GM23338 (cell line): ENCODE results near the gene METTL21C. TPM values are rescaled to one million over a fixed set of nuclear protein-coding genes. Genes with fewer than 3 reads are reported as not detected.

Source experiments
- ATAC-seq: fragments of 200-7000 bp; cut with Tn5 transposase; 3 replicates; pipeline ENCODE4 v1.9.1; 2020
- DNase-seq: peaks from one replicate; pipeline ENCODE4 v3.0.0-alpha.2; 2015; ENCODE audit warnings: low spot score
- H2AFZ ChIP-seq: fragments of 200-600 bp; sonication (generic); 2 replicates; pipeline ENCODE4 v1.8.0; 2016; ENCODE audit warnings: antibody characterized with exemption, mild to moderate bottlenecking, moderate library complexity
- H3F3A ChIP-seq: fragments of 200-600 bp; sonication (generic); replicated peaks from 2 replicates; pipeline ENCODE4 v1.8.0; 2017; ENCODE audit warnings: antibody characterized with exemption, mixed run types, low read depth
- H3K27ac ChIP-seq: fragments of 200-600 bp; sonication (generic); 2 replicates; pipeline ENCODE4 v1.6.1; 2016; ENCODE audit warnings: low read depth
- H3K27me3 ChIP-seq: fragments of 200-600 bp; sonication (generic); 2 replicates; pipeline ENCODE4 v1.8.0; 2016; ENCODE audit warnings: mild to moderate bottlenecking, mixed run types, moderate library complexity; ENCODE audit not compliant: insufficient read depth
- H3K36me3 ChIP-seq: fragments of 200-600 bp; sonication (generic); 2 replicates; pipeline ENCODE4 v1.8.0; 2016; ENCODE audit warnings: mild to moderate bottlenecking; ENCODE audit not compliant: insufficient read depth
- H3K4me1 ChIP-seq: fragments of 200-600 bp; sonication (generic); 2 replicates; pipeline ENCODE4 v1.8.0; 2016; ENCODE audit warnings: mild to moderate bottlenecking, moderate library complexity; ENCODE audit not compliant: insufficient read depth
- H3K4me2 ChIP-seq: fragments of 200-600 bp; sonication (generic); 2 replicates; pipeline ENCODE4 v1.7.1; 2017; ENCODE audit warnings: mixed run types
- H3K4me3 ChIP-seq: fragments of 200-600 bp; sonication (generic); 2 replicates; pipeline ENCODE4 v1.6.1; 2016; ENCODE audit warnings: mixed run types
- H3K79me2 ChIP-seq: fragments of 200-600 bp; sonication (generic); replicated peaks from 2 replicates; pipeline ENCODE4 v1.8.0; 2017; ENCODE audit warnings: mild to moderate bottlenecking; ENCODE audit not compliant: insufficient read depth
- H3K9me2 ChIP-seq: fragments of 200-600 bp; sonication (generic); 2 replicates; pipeline ENCODE4 v1.8.0; 2017; ENCODE audit not compliant: insufficient read depth
- H4K20me1 ChIP-seq: fragments of 200-600 bp; sonication (generic); replicated peaks from 2 replicates; pipeline ENCODE4 v1.8.0; 2017; ENCODE audit warnings: mild to moderate bottlenecking; ENCODE audit not compliant: insufficient read depth
- H3K27ac Mint-ChIP-seq: 2 replicates; pipeline ENCODE4 v1.8.0; 2020; ENCODE audit warnings: inconsistent platforms, mild to moderate bottlenecking, moderate library complexity, mixed read lengths
- H3K27me3 Mint-ChIP-seq: 3 replicates; pipeline ENCODE4 v1.8.0; 2022; ENCODE audit warnings: low read depth, mild to moderate bottlenecking, moderate library complexity, mixed read lengths, inconsistent platforms; ENCODE audit not compliant: insufficient read depth, poor library complexity
- H3K36me3 Mint-ChIP-seq: 3 replicates; pipeline ENCODE4 v1.8.0; 2021; ENCODE audit warnings: low read depth, mild to moderate bottlenecking, inconsistent platforms, moderate library complexity, mixed read lengths
- H3K4me1 Mint-ChIP-seq: 3 replicates; pipeline ENCODE4 v1.8.0; 2020; ENCODE audit warnings: mild to moderate bottlenecking, inconsistent platforms, mixed read lengths
- H3K4me3 Mint-ChIP-seq: 3 replicates; pipeline ENCODE4 v1.8.0; 2021; ENCODE audit warnings: moderate library complexity, mild to moderate bottlenecking, inconsistent platforms, mixed read lengths
- H3K9me3 Mint-ChIP-seq: 3 replicates; pipeline ENCODE4 v1.8.0; 2020; ENCODE audit warnings: moderate library complexity, mild to moderate bottlenecking, inconsistent platforms, mixed read lengths
- CREB1 ChIP-seq: fragments of 250-450 bp; sonication (Bioruptor Pico); IDR thresholded peaks from 2 replicates; pipeline ENCODE4 v1.5.0; 2020; ENCODE audit warnings: low read depth, mild to moderate bottlenecking, moderate library complexity
- CTCF ChIP-seq, 2 experiments: fragments of 200-600 bp in 1 of 2; sonication (generic) in 1 of 2; conservative IDR thresholded peaks; 2 replicates each; pipeline versions ENCODE4 v1.5.1 to v1.6.1; 2016 to 2017; ENCODE audit warnings: antibody characterized with exemption in 2 of 2, low read depth in 2 of 2, mild to moderate bottlenecking in 2 of 2, moderate library complexity in 1 of 2
- ETS1 ChIP-seq: IDR thresholded peaks from 2 replicates; pipeline ENCODE4 v1.6.1; 2016; ENCODE audit warnings: antibody characterized with exemption
- EZH2 ChIP-seq: fragments of 200-600 bp; sonication (generic); IDR thresholded peaks from one replicate; pipeline ENCODE4 v1.8.0; 2017; ENCODE audit warnings: antibody characterized with exemption, mild to moderate bottlenecking, low read depth; ENCODE audit not compliant: unreplicated experiment
- EZH2phosphoT487 ChIP-seq: fragments of 200-600 bp; sonication (generic); IDR thresholded peaks from one replicate; pipeline ENCODE4 v1.8.1; 2018; ENCODE audit warnings: antibody characterized with exemption; ENCODE audit not compliant: unreplicated experiment
- JUNB ChIP-seq: IDR thresholded peaks from one replicate; pipeline ENCODE4 v1.6.1; 2016; ENCODE audit warnings: antibody characterized with exemption; ENCODE audit not compliant: unreplicated experiment
- NANOG ChIP-seq: IDR thresholded peaks from 2 replicates; pipeline ENCODE4 v1.6.1; 2016; ENCODE audit warnings: antibody characterized with exemption, borderline replicate concordance
- POLR2AphosphoS5 ChIP-seq: IDR thresholded peaks from 2 replicates; pipeline ENCODE4 v1.6.1; 2016; ENCODE audit warnings: antibody characterized with exemption, low read depth
- REST ChIP-seq: IDR thresholded peaks from one replicate; pipeline ENCODE4 v1.6.1; 2018; ENCODE audit warnings: antibody characterized with exemption; ENCODE audit not compliant: unreplicated experiment
- STAT1 ChIP-seq: IDR thresholded peaks from one replicate; pipeline ENCODE4 v1.6.1; 2016; ENCODE audit warnings: antibody characterized with exemption; ENCODE audit not compliant: unreplicated experiment
- ZNF114 ChIP-seq: fragments of 250-450 bp; sonication (Bioruptor Pico); IDR thresholded peaks from 2 replicates; pipeline ENCODE4 v1.5.0; 2020; ENCODE audit warnings: mild to moderate bottlenecking, moderate library complexity
- ZNF331 ChIP-seq: fragments of 250-450 bp; sonication (Bioruptor Pico); IDR thresholded peaks from 2 replicates; pipeline ENCODE4 v1.5.0; 2020; ENCODE audit warnings: low read depth, mild to moderate bottlenecking, moderate library complexity
- ZNF462 ChIP-seq: fragments of 250-450 bp; sonication (Bioruptor Pico); IDR thresholded peaks from 2 replicates; pipeline ENCODE4 v1.5.0; 2020; ENCODE audit warnings: mild to moderate bottlenecking, moderate library complexity
- polyA plus RNA-seq: library from polyadenylated mRNA; unstranded; fragments of >200 nt; fragmentation: Nextera tagmentation; extraction: Ambion mirVana; gene quantifications from 2 replicates; pipeline ENCODE4 v1.2.1, GENCODE V29; 2016
- total RNA-seq: library from RNA; depleted of rRNA; stranded (reverse); fragments of >200 nt; shearing (Covaris generic); gene quantifications from 2 replicates; pipeline ENCODE4 v1.2.3, GENCODE V29; 2014

Gene METTL21C
- total and polyA plus RNA-seq, 2 experiments from 2014 or later: not detected

GRCh38 chr13:102643656-102644055 lies 51.2 kb downstream of the METTL21C start:
- Histone ChIP-seq H3K36me3 (peaks cover 70% of the 10 kb centered on the region), H3K9me2 (no peaks in the 10 kb centered on the region), H3K4me3 (no peak overlapping the region), H4K20me1 (peaks cover 6% of the 10 kb centered on the region; the same call in 1 of the 2 replicates), H3K27ac (no peak overlapping the region), H3K4me2 (no peak overlapping the region), H3K79me2 (no peaks in the 10 kb centered on the region), H3K27me3 (no peaks in the 10 kb centered on the region), H3K4me1 (no peaks in the 10 kb centered on the region), H3F3A (no peaks in the 10 kb centered on the region), H2AFZ (no peak overlapping the region)
- Mint-ChIP-seq H3K36me3 (peaks cover 72% of the 10 kb centered on the region), H3K4me1 (no peaks in the 10 kb centered on the region), H3K4me3 (no peak overlapping the region), H3K27ac (no peak overlapping the region), H3K9me3 (no peaks in the 10 kb centered on the region), H3K27me3 (no peaks in the 10 kb centered on the region)
- no peak for ATAC-seq
- TF ChIP-seq REST: no peak
- no peak for TF ChIP-seq ZNF462 (CRISPR knock-in tag)
- TF ChIP-seq ZNF331: no peak
- TF ChIP-seq ETS1: no peak
- no peak for TF ChIP-seq JUNB
- TF ChIP-seq EZH2: no peak
- no peak for TF ChIP-seq CREB1 (CRISPR knock-in tag)
- TF ChIP-seq STAT1: no peak
- no peak for TF ChIP-seq ZNF114 (CRISPR knock-in tag)
- no peak for TF ChIP-seq NANOG
- no peak for TF ChIP-seq POLR2AphosphoS5
- no peak for TF ChIP-seq CTCF (conservative IDR thresholded peaks at IDR 0.05; ENCODE audit: low read depth in 2 of 2)
- no peak for TF ChIP-seq EZH2phosphoT487
- no peak for DNase-seq
